ENCODE measurements around the gene GATB.
A peak's percentile ranks its signal among the peaks of the same experiment; 100 is the strongest.
"Not testable (repeated sequence)": the region's sequence is repeated elsewhere in the genome, so short reads cannot be mapped to it uniquely, and the experiment has no call there.

The GATB gene

GRCh38 chr4:151771664-151772063 is 10.9 kb upstream of the GATB start:
- in situ Hi-C loops (cut with MboI; ENCODE audit: low sequenced_read_pairs) = no loop called here
- no peak for DNase-seq (ENCODE audit: low spot score in 2 of 2)
- Histone ChIP-seq H3K27me3 (ENCODE audit: low read depth) (0 out of 2 replicates have a peak, but pooled peaks cover 3% of the 10 kb centered on the region), H3K4me1 (peaks cover 9% of the 10 kb centered on the region), H3K9me3 (peaks cover 9% of the 10 kb centered on the region; the same call in 1 of the 2 replicates), H3K4me3 (no peak overlapping the region), H3K36me3 (replicated peaks) (no peaks in the 10 kb centered on the region)

DNA sequence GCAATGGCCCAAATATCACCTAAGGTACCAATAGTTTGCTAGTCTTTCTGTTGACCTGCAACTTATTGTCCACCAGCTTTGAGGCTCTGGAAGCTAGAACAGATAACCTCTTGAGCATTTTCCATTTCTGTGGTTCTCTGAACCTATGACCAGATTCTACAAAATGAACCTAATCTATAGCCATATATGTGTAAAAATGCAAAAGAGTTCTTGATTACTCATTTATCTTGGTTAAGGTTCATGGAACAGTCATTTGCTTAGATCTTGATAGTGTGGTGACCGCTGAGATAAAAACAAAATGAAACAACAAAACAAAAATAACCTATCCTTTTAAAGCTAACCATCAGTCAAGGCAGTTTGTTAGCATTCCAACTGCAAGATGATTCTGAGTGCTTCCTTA is 9.3 kb upstream of the GATB start:
- DNase-seq (ENCODE audit: low spot score in 2 of 2) = no peak
- Histone ChIP-seq H3K4me1 (peaks cover 9% of the 10 kb centered on the region), H3K36me3 (replicated peaks) (no peaks in the 10 kb centered on the region), H3K4me3 (no peak overlapping the region), H3K27me3 (ENCODE audit: low read depth) (0 out of 2 replicates have a peak, but pooled peaks cover 3% of the 10 kb centered on the region), H3K9me3 (peaks cover 9% of the 10 kb centered on the region; the same call in 1 of the 2 replicates)
- in situ Hi-C loops (cut with MboI; ENCODE audit: low sequenced_read_pairs) = no loop called here

DNA sequence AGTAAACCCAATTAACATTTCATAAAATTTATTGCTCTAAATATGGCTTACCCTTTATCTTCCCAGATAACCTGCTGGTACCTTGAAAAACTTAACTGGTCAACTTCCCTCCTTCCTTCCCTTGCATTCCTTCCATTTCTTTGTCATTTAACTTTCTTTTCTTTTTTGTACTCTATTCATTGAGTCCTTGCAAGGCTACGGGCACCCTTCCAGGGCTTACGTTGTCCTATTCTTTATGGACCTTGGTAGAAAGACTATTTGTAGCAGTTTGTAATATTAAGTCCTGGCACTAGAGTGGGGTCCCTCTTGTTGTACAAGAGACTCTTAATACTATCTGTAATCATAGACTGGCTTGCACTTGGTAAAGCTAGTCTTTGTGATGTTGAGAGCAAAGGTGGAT is 8.0 kb upstream of the GATB start:
- no peak overlapping the region for H3K4me3 ChIP-seq
- H3K4me1 ChIP-seq = peaks cover 9% of the 10 kb centered on the region

DNA sequence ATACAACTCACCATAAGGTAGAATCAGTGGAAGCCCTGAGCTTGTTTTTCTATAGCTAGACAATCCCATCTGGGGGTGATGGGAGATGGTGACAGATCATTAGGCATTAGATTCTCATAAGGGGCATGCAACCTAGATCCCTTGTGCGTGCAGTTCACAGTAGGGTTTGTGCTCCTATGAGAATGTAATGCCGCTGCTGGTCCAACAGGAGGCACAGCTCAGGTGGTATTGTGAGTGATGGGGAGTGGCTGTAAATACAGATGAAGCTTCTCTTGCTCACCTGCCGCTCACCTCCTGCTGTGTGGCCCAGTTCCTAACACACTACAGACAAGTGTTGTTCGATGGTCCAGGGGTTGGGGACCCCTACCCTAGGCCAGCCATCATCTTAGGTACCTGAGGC is 5.9 kb upstream of the GATB start:
- DNase-seq (ENCODE audit: low spot score in 2 of 2) = no peak
- Histone ChIP-seq H3K4me1 (peaks cover 9% of the 10 kb centered on the region), H3K36me3 (replicated peaks) (no peaks in the 10 kb centered on the region), H3K27me3 (ENCODE audit: low read depth) (0 out of 2 replicates have a peak, but pooled peaks cover 3% of the 10 kb centered on the region), H3K9me3 (no peaks in the 10 kb centered on the region), H3K4me3 (no peak overlapping the region)
- in situ Hi-C loops (cut with MboI; ENCODE audit: low sequenced_read_pairs) = no loop called here

More for the DNA sequence above, 8.0 kb upstream of the GATB start:
- peak; percentile 14 to 51 for DNase-seq (ENCODE audit: low spot score in 2 of 2)
- Histone ChIP-seq H3K27me3 (ENCODE audit: low read depth) (0 out of 2 replicates have a peak, but pooled peaks cover 3% of the 10 kb centered on the region), H3K9me3 (no peaks in the 10 kb centered on the region), H3K36me3 (replicated peaks) (no peaks in the 10 kb centered on the region)
- in situ Hi-C loops (cut with MboI; ENCODE audit: low sequenced_read_pairs) = no loop called here

- peaks cover 10% of the 10 kb centered on the region for H3K4me1 ChIP-seq
- no peak for DNase-seq (ENCODE audit: low spot score in 2 of 2)
- H3K4me3 ChIP-seq = peak overlapping the region; percentile 89
- H3K9me3 ChIP-seq = no peaks in the 10 kb centered on the region
- H3K36me3 ChIP-seq (replicated peaks) = no peaks in the 10 kb centered on the region
- H3K27me3 ChIP-seq (ENCODE audit: low read depth) = no peaks in the 10 kb centered on the region
- in situ Hi-C loops (cut with MboI; ENCODE audit: low sequenced_read_pairs) = no loop called here
Observed at GRCh38 chr4:151760002-151760401, 805 bp downstream of the GATB start.

GRCh38 chr4:151753056-151753455 is 7.8 kb downstream of the GATB start:
- in situ Hi-C loops (cut with MboI; ENCODE audit: low sequenced_read_pairs) = no loop called here
- no peaks in the 10 kb centered on the region for H3K9me3 ChIP-seq
- H3K4me3 ChIP-seq = no peak overlapping the region
- DNase-seq (ENCODE audit: low spot score in 2 of 2) = no peak
- no peaks in the 10 kb centered on the region for H3K27me3 ChIP-seq (ENCODE audit: low read depth)
- no peaks in the 10 kb centered on the region for H3K36me3 ChIP-seq (replicated peaks)
- no peaks in the 10 kb centered on the region for H3K4me1 ChIP-seq

DNA sequence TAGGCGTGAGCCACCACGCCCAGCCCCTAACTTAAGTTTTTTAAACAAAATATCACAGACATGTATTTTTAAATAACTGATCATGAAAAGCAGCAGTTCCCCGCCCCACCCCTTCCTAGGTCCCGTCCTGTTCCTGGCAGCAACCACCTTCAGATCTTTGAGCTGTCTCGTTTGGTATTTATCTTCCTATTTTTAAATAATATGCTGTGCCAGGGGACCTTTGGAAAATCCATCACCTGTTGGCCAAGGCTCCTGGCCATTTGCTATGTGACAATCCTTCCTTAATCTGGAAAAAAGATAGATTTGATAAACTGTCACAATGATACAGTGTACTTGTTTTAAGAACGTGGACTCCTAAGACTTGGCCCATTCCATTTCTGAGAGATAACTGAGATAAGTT is 10.7 kb downstream of the GATB start:
- Histone ChIP-seq H3K27me3 (ENCODE audit: low read depth) (no peaks in the 10 kb centered on the region), H3K9me3 (no peaks in the 10 kb centered on the region), H3K4me3 (no peak overlapping the region), H3K4me1 (no peaks in the 10 kb centered on the region), H3K36me3 (replicated peaks) (no peaks in the 10 kb centered on the region)
- in situ Hi-C loops (cut with MboI; ENCODE audit: low sequenced_read_pairs) = no loop called here
- no peak for DNase-seq (ENCODE audit: low spot score in 2 of 2)

GRCh38 chr4:151745481-151746231 is 15.2 kb downstream of the GATB start:
- Histone ChIP-seq H3K36me3 (replicated peaks) (no peaks in the 10 kb centered on the region), H3K4me1 (no peaks in the 10 kb centered on the region), H3K4me3 (no peak overlapping the region), H3K27me3 (ENCODE audit: low read depth) (no peaks in the 10 kb centered on the region), H3K9me3 (no peaks in the 10 kb centered on the region)
- in situ Hi-C loops (cut with MboI; ENCODE audit: low sequenced_read_pairs) = no loop called here
- no peak for DNase-seq (ENCODE audit: low spot score in 2 of 2)

DNA sequence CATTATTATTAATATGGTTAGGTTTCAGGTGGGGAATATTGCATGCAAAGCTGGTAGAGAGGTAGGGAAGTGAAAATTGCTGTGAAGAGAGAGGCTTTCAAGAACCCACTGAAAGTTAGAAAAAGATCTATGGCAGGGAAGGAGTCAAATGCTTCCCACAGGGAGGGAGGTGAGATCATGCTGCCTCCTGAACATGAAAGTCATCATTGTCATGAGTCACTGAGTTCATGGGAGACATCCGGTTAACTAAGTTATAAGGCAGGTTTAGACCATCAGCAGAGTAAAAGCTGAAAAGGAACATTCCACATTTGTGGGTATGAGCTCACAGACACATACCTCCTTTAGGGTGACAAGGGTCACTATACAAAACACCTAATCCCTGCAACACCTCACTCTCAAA is 16.2 kb downstream of the GATB start:
- Histone ChIP-seq H3K27me3 (ENCODE audit: low read depth) (no peaks in the 10 kb centered on the region), H3K36me3 (replicated peaks) (no peaks in the 10 kb centered on the region), H3K9me3 (no peaks in the 10 kb centered on the region), H3K4me3 (no peak overlapping the region), H3K4me1 (no peaks in the 10 kb centered on the region)
- DNase-seq (ENCODE audit: low spot score in 2 of 2) = no peak
- in situ Hi-C loops (cut with MboI; ENCODE audit: low sequenced_read_pairs) = no loop called here

DNA sequence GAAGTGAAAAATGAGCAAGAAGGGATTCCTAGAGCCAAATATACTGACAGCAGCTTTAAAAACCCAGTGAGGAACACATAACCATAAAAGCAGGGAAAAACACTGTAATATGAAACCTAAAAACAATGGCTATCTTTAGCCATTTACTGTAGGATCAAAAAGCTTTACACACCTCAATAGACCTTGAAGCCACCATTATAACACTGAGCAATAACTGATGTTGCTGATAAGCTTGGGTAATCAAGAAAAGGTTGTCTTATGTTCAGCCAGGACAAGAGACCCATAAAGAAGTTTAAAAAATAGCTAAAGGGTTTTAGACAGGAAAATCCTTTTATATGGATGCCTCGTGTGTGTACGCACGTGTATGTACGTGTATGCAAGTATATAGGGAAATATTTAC is 16.9 kb downstream of the GATB start:
- H3K4me1 ChIP-seq = no peaks in the 10 kb centered on the region
- no peak overlapping the region for H3K4me3 ChIP-seq
- no peaks in the 10 kb centered on the region for H3K9me3 ChIP-seq
- no peaks in the 10 kb centered on the region; the same call in 1 of the 2 replicates for H3K36me3 ChIP-seq (replicated peaks)
- DNase-seq (ENCODE audit: low spot score in 2 of 2) = no peak
- no peaks in the 10 kb centered on the region for H3K27me3 ChIP-seq (ENCODE audit: low read depth)
- in situ Hi-C loops (cut with MboI; ENCODE audit: low sequenced_read_pairs) = no loop called here

DNA sequence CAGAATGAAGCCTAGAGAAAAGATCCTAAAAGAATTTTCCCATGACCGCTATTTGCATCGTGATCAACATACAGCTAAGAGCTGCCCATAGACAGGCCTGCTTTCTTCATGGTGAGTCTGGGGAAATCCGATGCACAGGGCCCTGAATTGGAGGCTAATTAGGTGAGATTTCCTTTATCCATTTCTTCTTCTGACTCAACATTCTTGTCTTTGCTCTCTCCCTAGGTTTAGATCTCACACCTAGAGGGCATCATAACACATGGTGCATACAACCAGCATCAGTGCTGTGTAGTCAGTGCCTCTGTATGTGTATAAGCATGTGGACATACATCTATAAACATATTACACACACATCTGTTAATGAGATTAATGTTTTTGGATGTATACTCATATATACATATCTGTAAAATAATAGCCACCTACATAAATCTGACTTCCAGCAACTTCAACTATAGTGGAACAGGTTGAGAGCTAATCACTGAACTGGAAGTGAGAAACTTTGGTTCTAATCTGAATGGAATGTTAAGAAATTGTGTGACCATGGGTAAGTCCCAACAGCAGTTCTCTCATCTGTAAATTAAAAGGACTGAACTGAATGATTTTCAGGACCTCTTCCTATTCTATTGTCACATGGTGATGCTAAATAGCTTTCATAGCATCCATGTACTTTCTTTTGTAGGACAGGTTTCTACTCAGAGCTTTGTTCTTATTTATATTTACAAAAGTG is 17.5 kb downstream of the GATB start:
- no peak for DNase-seq (ENCODE audit: low spot score in 2 of 2)
- H3K36me3 ChIP-seq (replicated peaks) = no peaks in the 10 kb centered on the region; the same call in 1 of the 2 replicates
- in situ Hi-C loops (cut with MboI; ENCODE audit: low sequenced_read_pairs) = no loop called here
- H3K9me3 ChIP-seq = no peaks in the 10 kb centered on the region
- H3K4me3 ChIP-seq = no peak overlapping the region
- H3K27me3 ChIP-seq (ENCODE audit: low read depth) = no peaks in the 10 kb centered on the region
- H3K4me1 ChIP-seq = no peaks in the 10 kb centered on the region

- H3K4me3 ChIP-seq = no peak overlapping the region
- in situ Hi-C loops (cut with MboI; ENCODE audit: low sequenced_read_pairs) = no loop called here
Observed at GRCh38 chr4:151738720-151739517, 21.9 kb downstream of the GATB start.

DNA sequence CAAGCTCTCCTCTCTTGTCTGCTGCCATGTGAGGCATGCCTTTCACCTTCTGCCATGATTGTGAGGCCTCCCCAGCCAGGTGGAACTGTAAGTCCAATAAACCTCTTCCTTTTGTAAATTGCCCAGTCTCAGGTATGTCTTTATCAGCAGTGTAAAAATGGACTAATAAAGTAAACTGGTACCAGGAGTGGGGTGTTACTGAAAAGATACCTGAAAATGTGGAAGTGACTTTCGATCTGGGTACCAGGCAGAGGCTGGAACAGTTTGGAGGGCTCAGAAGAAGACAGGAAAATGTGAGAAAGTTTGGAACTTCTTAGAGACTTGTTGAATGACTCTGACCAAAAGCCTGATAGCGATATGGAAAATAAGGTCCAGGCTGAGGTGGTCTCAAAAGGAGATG is 24.0 kb downstream of the GATB start:
- DNase-seq (ENCODE audit: low spot score in 2 of 2); in situ Hi-C loops (cut with MboI; ENCODE audit: low sequenced_read_pairs); H3K9me3 ChIP-seq; H3K4me1 ChIP-seq; H3K4me3 ChIP-seq; H3K36me3 ChIP-seq (replicated peaks); H3K27me3 ChIP-seq (ENCODE audit: low read depth): not testable (repeated sequence)

More at GRCh38 chr4:151738720-151739517, 21.9 kb downstream of the GATB start:
- Histone ChIP-seq H3K36me3 (replicated peaks) (no peaks in the 10 kb centered on the region; the same call in 1 of the 2 replicates), H3K9me3 (peaks cover 10% of the 10 kb centered on the region), H3K27me3 (ENCODE audit: low read depth) (no peaks in the 10 kb centered on the region), H3K4me1 (no peaks in the 10 kb centered on the region)
- DNase-seq (ENCODE audit: low spot score in 2 of 2) = no peak
